Spinal cord (tissue), 10 donors: ENCODE measurements around the gene PTPRN. TPM values are rescaled to one million over a fixed set of nuclear protein-coding genes. Genes with fewer than 3 reads are reported as not detected.

ENCODE experiments used
- DNase-seq, 6 donors: peaks; one replicate each; pipeline versions ENCODE4 v3.0.0 to v3.0.0-alpha.2; 2013 to 2015; ENCODE audit warnings: low spot score in 6 of 6, low read depth in 4 of 6
- H3K27ac ChIP-seq: one replicate; pipeline ENCODE4 v1.5.1; 2013; ENCODE audit warnings: low read depth, low read length, control low read depth
- H3K27me3 ChIP-seq: one replicate; pipeline ENCODE4 v1.6.1; 2013; ENCODE audit warnings: low read length; ENCODE audit not compliant: control insufficient read depth, insufficient read depth
- H3K36me3 ChIP-seq: one replicate; pipeline ENCODE4 v1.6.1; 2013; ENCODE audit warnings: low read length; ENCODE audit not compliant: control insufficient read depth, insufficient read depth
- H3K4me1 ChIP-seq: one replicate; pipeline ENCODE4 v1.6.1; 2013; ENCODE audit warnings: low read length; ENCODE audit not compliant: control insufficient read depth, insufficient read depth
- H3K4me3 ChIP-seq: one replicate; pipeline ENCODE4 v1.5.1; 2013; ENCODE audit warnings: low read depth, low read length, control low read depth
- H3K9me3 ChIP-seq: one replicate; pipeline ENCODE4 v1.6.1; 2013; ENCODE audit warnings: low read length; ENCODE audit not compliant: control insufficient read depth, insufficient read depth
- WGBS: methylation state at CpG from one replicate; pipeline ENCODE4 v1.1.5; 2013; ENCODE audit warnings: missing lambda C conversion rate; ENCODE audit not compliant: insufficient coverage; 5-methylcytosine and 5-hydroxymethylcytosine counted together
- polyA plus RNA-seq, 2 donors: library from polyadenylated mRNA; unstranded; fragments of 120-200 nt; gene quantifications; one replicate each; pipeline ENCODE4 v1.2.1, GENCODE V29; 2013; ENCODE audit not compliant: insufficient read length in 2 of 2
- total RNA-seq, 2 donors: library from RNA; depleted of rRNA in 1 of 2; stranded (reverse); fragments of 120-200 nt in 1 of 2; fragments of >200 nt in 1 of 2; gene quantifications; one replicate each; pipeline versions ENCODE4 v1.2.3 to v1.2.4, GENCODE V29; 2013 to 2014
- donor health status: healthy.

PTPRN gene
- total and polyA plus RNA-seq, 4 donors: 12.6 to 88.1 (median 69.7) TPM

DNA sequence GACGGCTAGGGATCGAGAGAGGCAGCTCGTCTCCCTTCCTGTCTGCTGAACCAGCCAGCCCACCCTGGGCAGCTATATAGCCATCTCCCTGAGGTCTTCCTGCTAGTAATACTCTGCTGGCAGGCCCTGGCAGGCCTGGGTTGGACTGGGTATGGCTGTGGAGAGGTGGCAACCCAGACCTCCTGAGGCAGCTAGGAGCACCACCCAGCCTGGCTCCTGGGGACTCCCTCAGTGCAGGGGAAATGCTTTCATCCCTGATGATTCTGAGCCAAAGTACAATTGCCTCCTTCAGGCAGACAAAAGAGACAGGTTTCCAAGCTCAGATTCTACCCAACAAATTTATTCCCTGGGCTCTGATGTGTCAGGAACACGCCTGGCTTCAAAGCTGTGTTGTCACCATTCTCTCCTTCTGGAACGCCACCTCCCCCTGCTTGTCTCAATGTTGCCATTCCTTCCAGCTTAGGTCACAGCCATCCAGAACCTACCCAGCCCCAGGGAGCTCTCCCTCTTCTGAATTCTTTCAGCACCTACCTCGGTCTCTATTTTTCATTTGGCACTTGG lies 34.8 kb downstream of the PTPRN start:
- Histone ChIP-seq H3K27me3 (peaks cover 18% of the 10 kb centered on the region), H3K4me1 (peaks cover 18% of the 10 kb centered on the region), H3K36me3 (no peaks in the 10 kb centered on the region), H3K9me3 (no peaks in the 10 kb centered on the region), H3K4me3 (no peak overlapping the region), H3K27ac (no peak overlapping the region)
- WGBS: 34% methylated on average over 2 of the region's 6 CpGs
- no peak for DNase-seq

DNA sequence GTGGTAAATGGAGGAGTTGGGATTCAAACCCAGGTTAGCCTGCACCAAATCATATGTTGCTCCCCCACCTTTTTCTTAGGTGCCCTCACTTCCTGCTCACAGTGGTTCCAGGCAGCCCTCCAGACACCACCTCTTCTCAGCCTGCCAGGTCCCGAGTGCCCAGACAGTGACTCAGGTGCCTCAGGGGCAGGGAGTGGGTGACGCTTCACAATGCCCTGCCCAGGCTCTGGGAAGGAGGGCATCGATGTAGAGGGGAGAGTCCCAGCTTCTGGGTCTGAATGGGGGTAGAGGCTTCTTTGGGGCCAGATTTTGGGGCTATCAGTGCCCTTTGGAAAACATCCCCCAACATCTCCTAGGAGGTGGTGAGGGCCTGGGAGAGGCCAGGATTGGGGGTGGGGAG lies 35.3 kb downstream of the PTPRN start:
- DNase-seq: no peak
- Histone ChIP-seq H3K27ac (no peak overlapping the region), H3K36me3 (no peaks in the 10 kb centered on the region), H3K9me3 (no peaks in the 10 kb centered on the region), H3K27me3 (peaks cover 18% of the 10 kb centered on the region), H3K4me3 (no peak overlapping the region), H3K4me1 (peaks cover 16% of the 10 kb centered on the region)
- WGBS: 60% methylated on average over 1 of the region's 3 CpGs

DNA sequence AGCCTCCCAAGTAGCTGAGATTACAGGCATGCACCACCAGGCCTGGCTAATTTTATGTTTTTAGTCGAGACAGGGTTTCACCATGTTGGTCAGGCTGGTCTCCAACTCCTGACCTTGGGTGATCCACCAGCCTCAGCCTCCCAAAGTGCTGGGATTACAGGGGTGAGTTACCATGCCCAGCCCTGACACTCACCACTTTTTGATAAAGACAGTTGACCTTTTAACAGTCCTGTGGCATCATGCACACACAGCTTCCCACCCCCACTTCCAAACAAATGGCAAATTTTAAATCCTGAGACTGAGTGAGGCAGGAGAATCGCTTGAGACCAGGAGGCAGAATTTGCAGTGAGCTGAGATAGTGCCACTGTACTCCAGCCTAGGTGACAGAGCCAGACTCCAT lies 36.2 kb downstream of the PTPRN start:
- no peaks in the 10 kb centered on the region for H3K9me3 ChIP-seq
- peaks cover 6% of the 10 kb centered on the region for H3K4me1 ChIP-seq
- no peak for DNase-seq
- peaks cover 18% of the 10 kb centered on the region for H3K27me3 ChIP-seq
- WGBS: 67% methylated on average over 1 of the region's 2 CpGs
- H3K27ac ChIP-seq: no peak overlapping the region
- no peaks in the 10 kb centered on the region for H3K36me3 ChIP-seq
- no peak overlapping the region for H3K4me3 ChIP-seq

DNA sequence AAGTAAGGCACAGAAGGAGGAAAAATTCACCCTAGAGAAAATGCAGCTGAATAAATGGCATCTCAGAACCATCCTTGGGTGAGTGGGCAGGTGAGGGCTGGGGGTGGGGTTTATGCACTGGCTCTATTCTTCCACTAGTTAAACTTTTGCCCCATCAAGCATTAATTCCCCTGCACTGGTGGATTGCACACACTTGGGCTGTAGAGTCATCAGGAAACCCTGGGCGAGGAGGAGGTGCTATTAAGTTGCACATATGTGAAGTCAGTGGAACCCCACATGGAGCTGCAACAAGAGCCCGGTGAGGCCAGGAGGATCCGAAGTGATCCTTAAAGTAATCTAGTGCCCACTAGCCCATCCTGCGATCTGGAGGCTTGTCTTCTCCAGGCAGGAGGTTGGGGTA lies 36.8 kb downstream of the PTPRN start:
- Histone ChIP-seq H3K9me3 (no peaks in the 10 kb centered on the region), H3K4me1 (no peaks in the 10 kb centered on the region), H3K4me3 (no peak overlapping the region), H3K27ac (no peak overlapping the region), H3K27me3 (peaks cover 18% of the 10 kb centered on the region), H3K36me3 (no peaks in the 10 kb centered on the region)
- no peak for DNase-seq
- WGBS: 61% methylated on average over 4 of the region's 4 CpGs

DNA sequence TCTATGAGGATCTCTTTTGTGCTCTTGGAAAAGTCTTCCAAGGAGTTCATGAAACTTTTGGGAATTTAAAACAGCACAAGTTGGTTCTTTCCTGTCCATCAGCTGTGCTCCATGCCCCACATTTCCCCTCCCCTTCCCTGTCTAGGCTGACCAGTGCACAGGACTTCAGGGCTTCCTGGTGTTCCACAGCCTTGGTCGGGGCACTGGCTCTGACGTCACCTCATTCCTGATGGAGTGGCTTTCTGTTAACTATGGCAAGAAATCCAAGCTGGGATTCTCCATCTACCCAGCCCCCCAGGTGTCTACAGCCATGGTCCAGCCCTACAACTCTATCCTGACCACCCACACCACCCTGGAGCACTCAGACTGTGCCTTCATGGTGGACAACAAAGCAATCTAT lies 38.2 kb downstream of the PTPRN start:
- Histone ChIP-seq H3K9me3 (no peaks in the 10 kb centered on the region), H3K27me3 (peaks cover 18% of the 10 kb centered on the region), H3K4me3 (no peak overlapping the region), H3K4me1 (no peaks in the 10 kb centered on the region), H3K36me3 (no peaks in the 10 kb centered on the region), H3K27ac (no peak overlapping the region)
- WGBS: 70% methylated on average over 2 of the region's 2 CpGs
- DNase-seq: no peak

DNA sequence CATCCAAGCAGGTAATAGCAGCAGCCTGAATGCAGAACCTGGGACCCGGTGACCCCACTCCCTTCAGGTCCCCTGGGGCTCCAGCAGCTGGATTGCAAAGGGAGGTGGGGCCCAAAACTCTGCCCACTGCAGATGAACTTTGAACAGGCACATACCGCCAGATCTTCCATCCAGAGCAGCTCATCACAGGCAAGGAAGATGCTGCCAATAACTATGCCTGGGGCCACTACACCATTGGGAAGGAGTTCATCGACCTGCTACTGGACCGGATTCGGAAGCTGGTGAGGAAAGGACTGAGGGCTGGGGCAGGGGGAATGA lies 39.2 kb downstream of the PTPRN start:
- no peak for DNase-seq
- no peak overlapping the region for H3K4me3 ChIP-seq
- no peaks in the 10 kb centered on the region for H3K36me3 ChIP-seq
- no peak overlapping the region for H3K27ac ChIP-seq
- no peaks in the 10 kb centered on the region for H3K4me1 ChIP-seq
- no peaks in the 10 kb centered on the region for H3K9me3 ChIP-seq
- WGBS: 98% methylated on average over 5 of the region's 5 CpGs
- peaks cover 18% of the 10 kb centered on the region for H3K27me3 ChIP-seq

DNA sequence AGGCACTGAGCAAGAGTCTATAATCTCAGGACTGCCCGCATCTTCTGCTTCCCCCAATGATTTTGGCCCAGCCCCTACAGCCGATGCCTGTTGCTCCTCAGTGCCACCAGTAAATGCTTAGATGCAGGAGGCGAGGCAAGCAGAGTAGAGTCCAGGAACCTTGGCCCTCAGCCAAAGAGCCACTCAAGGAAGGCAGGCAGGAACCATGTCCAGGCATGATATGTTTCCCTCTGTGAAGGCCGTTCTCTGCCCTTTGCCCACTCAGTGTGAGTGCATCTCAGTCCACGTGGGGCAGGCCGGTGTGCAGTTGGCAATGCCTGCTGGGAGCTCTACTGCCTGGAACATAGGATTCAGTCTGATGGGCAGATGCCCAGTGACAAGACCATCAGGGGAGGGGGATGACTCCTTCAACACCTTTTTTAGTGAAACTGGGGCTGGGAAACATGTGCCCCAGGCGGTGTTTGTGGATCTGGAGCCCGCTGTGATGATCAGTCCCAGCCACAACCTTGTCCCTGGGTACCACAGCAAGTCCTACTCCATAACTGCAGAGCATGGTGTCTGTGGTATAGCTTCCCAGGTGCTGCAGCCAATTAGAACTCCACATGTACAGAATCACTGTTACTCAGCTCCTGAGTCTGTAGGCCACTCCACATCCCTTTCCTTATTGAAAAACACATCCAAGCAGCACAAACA lies 39.7 kb downstream of the PTPRN start:
- Histone ChIP-seq H3K9me3 (no peaks in the 10 kb centered on the region), H3K27me3 (peaks cover 16% of the 10 kb centered on the region)

DNA sequence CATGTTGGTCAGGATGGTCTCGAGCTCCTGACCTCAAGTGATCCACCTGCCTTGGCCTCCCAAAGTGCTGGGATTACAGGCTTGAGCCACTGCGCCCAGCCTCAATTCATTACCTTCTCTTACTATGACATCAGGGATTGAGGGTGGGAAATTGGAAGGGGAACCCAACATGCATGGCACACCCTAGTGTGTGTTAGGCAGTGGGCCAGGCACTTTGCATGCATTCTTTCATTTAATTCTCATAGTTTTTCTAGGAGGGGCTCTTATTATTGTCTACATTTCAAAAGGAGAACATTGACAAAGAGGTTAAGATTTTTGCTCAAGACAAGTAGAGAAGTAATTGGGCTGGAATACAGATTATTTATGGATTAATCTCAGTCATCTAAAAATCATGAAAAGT lies 40.9 kb downstream of the PTPRN start:
- Histone ChIP-seq H3K27ac (no peak overlapping the region), H3K4me3 (no peak overlapping the region), H3K4me1 (no peaks in the 10 kb centered on the region), H3K36me3 (no peaks in the 10 kb centered on the region), H3K27me3 (peaks cover 15% of the 10 kb centered on the region), H3K9me3 (no peaks in the 10 kb centered on the region)
- WGBS: no CpG with 5 or more reads among the region's 2 CpGs
- no peak for DNase-seq

More for the DNA sequence above, 39.7 kb downstream of the PTPRN start:
- DNase-seq: no peak
- Histone ChIP-seq H3K4me1 (no peaks in the 10 kb centered on the region), H3K4me3 (no peak overlapping the region), H3K27ac (no peak overlapping the region), H3K36me3 (no peaks in the 10 kb centered on the region)
- 59% methylated on average over 8 of the region's 8 CpGs for WGBS

DNA sequence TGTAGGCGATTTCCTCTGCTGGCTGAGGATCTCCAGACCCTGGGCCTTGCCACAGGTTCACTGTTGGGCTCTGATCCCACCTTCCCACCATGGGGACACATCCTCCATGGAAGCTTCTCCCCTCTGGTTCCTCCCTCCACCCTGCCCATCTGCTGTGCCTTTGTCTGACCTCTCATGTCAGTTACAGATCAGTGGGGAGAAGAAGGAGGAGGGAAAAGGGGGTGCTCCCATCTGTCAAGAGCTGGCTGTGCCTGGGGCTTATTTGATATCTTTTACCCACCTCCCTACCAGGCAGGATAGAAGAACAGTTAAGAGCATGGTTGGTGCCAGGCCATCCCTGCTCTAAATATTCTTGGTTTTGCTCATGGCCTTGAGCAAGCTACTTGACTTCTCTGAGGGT lies 42.3 kb downstream of the PTPRN start:
- Histone ChIP-seq H3K27ac (no peak overlapping the region), H3K4me3 (no peak overlapping the region), H3K9me3 (no peaks in the 10 kb centered on the region), H3K36me3 (no peaks in the 10 kb centered on the region), H3K4me1 (no peaks in the 10 kb centered on the region), H3K27me3 (peaks cover 9% of the 10 kb centered on the region)
- whole genome bisulfite sequencing: 60% methylated on average over 1 of the region's 1 CpG
- DNase-seq: no peak

DNA sequence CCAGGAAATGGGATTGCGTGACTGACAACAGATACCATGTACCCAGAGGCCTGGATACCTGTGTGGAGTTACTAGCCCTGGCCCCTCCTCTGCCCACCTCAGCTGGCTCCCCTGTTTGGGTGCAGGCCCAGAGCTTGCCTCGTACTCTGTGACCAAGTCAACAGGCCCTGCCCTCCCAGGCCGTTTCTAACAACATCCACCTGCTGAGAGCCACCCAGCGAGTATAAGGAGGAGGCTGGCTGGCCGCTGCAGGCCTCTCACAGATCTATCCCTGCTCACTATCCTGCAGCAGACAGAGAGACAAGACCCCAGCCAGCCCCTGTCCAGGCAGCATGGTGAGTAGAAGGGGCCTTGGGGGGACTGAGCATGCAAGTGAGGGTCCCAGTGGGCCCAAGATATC lies 43.0 kb downstream of the PTPRN start:
- Histone ChIP-seq H3K36me3 (no peaks in the 10 kb centered on the region), H3K27ac (no peak overlapping the region), H3K9me3 (no peaks in the 10 kb centered on the region), H3K4me3 (no peak overlapping the region), H3K4me1 (no peaks in the 10 kb centered on the region), H3K27me3 (peaks cover 15% of the 10 kb centered on the region)
- no peak for DNase-seq
- WGBS: 62% methylated on average over 2 of the region's 5 CpGs
